HG02981 (cell line): ENCODE results near the gene HDAC7.

Source experiments
- ATAC-seq: cut with Tn5 transposase; IDR thresholded peaks from one replicate; pipeline ENCODE4 v1.9.1; 2021; ENCODE audit warnings: mild to moderate bottlenecking, moderate library complexity; ENCODE audit not compliant: unreplicated experiment

Gene HDAC7

DNA sequence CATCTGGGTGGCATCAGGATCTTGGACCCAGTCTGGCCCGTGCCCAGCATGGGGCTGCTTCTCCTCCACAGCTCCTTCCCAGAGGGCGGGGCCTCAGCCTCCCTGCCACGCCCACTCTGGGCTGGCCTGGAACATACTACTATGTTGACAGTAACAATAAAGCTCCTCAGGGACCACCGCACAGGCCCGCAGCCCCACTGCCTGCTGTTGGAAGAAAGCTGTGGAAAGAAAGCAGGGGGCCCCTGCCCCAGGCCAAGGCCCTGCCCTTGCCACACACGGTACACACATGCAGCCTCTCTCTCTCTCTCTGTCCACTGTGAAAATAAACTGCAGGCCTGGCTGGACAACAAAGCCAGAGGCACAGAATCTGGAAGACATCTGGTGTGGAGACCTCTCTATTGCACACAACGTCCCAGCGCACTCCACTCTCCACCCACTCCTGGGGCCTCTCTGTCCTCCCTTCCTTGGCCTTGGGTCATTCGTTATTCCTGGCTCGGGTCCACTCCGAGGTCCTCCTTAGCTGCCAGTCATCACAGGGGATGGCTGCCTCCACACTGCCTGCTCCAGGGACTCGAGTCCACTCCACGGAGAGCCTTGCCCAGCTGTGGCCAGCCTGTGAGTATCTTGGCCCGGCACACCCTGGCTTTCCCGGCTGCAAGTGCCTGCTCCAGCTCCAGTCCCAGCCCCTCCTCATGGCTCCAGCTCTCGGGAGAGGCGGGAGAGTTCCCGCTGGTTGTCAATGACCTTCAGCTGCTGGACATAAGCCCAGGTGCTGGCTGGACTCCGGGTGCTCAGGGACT, 82.6 kb downstream of the HDAC7 start:
- ATAC-seq: no peak

DNA sequence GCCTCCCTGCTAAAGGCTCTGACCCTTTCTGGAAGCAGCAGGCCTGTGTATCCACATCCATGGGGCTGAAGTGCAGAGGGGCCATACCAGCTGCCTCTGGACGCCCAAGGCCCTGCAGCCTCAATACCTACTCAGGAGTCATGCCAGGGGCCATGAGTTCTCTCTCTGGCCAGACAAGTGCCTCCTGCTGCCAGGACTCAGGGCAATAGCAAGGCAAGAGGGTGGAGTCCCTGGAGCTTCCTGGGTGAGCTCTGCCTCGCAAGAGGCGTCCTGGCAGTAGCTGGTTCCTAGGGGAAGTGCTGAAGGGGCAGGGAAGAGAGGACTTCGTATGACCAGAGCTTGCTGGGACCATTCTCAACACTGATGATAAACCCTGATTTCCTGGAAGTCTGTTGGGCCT, 83.5 kb downstream of the HDAC7 start:
- ATAC-seq: no peak

DNA sequence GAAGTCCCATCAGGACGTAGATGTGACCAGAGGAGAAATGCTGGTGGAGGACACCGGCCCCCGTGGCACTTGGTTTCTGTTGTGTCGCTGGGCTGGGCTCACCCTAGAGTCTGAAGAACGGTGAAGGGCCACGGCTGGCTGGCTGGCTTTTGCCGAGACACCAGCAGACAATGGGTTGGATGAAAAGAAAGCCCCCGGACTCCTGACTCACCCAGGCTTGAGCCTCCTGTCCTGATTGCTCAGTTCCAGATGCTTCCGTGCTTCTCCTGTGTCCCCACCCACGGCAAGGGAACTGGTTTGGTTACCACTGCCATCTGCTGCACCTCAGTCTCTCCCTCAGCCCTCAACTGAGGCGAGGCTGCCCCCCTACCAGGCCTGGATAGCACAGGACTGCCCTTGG, 84.1 kb downstream of the HDAC7 start:
- no peak for ATAC-seq

DNA sequence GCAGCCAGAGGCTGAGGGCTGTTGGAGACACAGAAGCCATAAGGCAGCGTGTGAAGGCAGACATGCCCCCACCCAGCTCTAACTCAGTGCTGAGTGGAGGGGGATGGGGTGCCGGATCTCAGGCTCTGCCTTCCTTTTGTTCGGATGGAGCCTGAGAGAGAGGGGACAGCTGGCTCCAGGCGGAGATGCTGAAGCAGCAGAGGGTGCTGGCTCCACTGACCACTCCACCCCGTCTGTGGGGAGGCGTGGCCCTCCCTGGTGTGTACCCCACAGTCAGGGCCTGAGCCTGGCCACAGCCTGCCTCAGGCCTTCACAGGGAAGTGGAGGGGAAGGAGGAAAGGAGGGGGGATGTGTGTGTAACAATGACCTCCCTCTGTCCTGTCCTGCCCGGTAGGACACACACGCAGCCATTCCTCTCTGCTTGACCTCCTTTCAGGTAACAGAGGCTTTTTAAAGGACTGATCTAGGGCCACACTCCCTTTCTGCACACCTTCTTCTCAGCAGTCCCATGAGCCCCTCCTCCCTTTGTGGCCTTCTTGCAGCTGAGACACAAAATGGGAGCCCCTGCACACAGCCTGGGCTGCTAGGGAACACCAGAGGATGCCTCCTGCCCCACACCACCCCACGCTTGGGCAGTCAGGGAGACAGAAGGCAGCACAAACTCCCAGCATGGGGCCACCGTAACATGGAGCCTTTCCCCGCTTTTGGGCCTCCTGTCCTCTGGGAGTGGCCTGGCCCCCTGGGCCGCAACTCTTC, 84.8 kb downstream of the HDAC7 start:
- no peak for ATAC-seq

DNA sequence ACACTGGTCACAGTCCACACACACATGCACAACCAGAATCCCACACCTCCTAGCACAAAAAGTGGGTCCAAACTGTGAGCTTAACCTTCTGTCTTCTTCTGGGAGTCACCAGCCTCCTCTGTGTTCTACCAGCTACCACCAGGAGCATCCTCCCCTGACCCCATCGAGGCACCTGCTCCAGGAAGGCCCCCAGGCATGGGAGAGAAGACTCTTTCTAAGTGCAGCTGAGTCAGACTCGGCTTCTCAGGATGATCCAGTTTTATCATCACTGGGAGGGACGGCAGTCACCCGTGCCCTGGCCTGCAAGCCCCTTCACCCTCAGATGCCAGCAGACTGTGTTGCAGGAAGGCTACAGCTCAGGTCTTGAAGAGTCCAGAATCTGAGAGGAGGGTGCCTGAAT, 86.6 kb downstream of the HDAC7 start:
- ATAC-seq: no peak
